GM23338 (cell line): ENCODE results near the gene ASGR1. TPM values are rescaled to one million over a fixed set of nuclear protein-coding genes. Genes with fewer than 3 reads are reported as not detected.

ENCODE experiments used
- ATAC-seq: fragments of 200-7000 bp; cut with Tn5 transposase; 3 replicates; pipeline ENCODE4 v1.9.1; 2020
- DNase-seq: peaks from one replicate; pipeline ENCODE4 v3.0.0-alpha.2; 2015; ENCODE audit warnings: low spot score
- H2AFZ ChIP-seq: fragments of 200-600 bp; sonication (generic); 2 replicates; pipeline ENCODE4 v1.8.0; 2016; ENCODE audit warnings: antibody characterized with exemption, mild to moderate bottlenecking, moderate library complexity
- H3F3A ChIP-seq: fragments of 200-600 bp; sonication (generic); replicated peaks from 2 replicates; pipeline ENCODE4 v1.8.0; 2017; ENCODE audit warnings: antibody characterized with exemption, mixed run types, low read depth
- H3K27ac ChIP-seq: fragments of 200-600 bp; sonication (generic); 2 replicates; pipeline ENCODE4 v1.6.1; 2016; ENCODE audit warnings: low read depth
- H3K27me3 ChIP-seq: fragments of 200-600 bp; sonication (generic); 2 replicates; pipeline ENCODE4 v1.8.0; 2016; ENCODE audit warnings: mild to moderate bottlenecking, mixed run types, moderate library complexity; ENCODE audit not compliant: insufficient read depth
- H3K36me3 ChIP-seq: fragments of 200-600 bp; sonication (generic); 2 replicates; pipeline ENCODE4 v1.8.0; 2016; ENCODE audit warnings: mild to moderate bottlenecking; ENCODE audit not compliant: insufficient read depth
- H3K4me1 ChIP-seq: fragments of 200-600 bp; sonication (generic); 2 replicates; pipeline ENCODE4 v1.8.0; 2016; ENCODE audit warnings: mild to moderate bottlenecking, moderate library complexity; ENCODE audit not compliant: insufficient read depth
- H3K4me2 ChIP-seq: fragments of 200-600 bp; sonication (generic); 2 replicates; pipeline ENCODE4 v1.7.1; 2017; ENCODE audit warnings: mixed run types
- H3K4me3 ChIP-seq: fragments of 200-600 bp; sonication (generic); 2 replicates; pipeline ENCODE4 v1.6.1; 2016; ENCODE audit warnings: mixed run types
- H3K79me2 ChIP-seq: fragments of 200-600 bp; sonication (generic); replicated peaks from 2 replicates; pipeline ENCODE4 v1.8.0; 2017; ENCODE audit warnings: mild to moderate bottlenecking; ENCODE audit not compliant: insufficient read depth
- H3K9me2 ChIP-seq: fragments of 200-600 bp; sonication (generic); 2 replicates; pipeline ENCODE4 v1.8.0; 2017; ENCODE audit not compliant: insufficient read depth
- H4K20me1 ChIP-seq: fragments of 200-600 bp; sonication (generic); replicated peaks from 2 replicates; pipeline ENCODE4 v1.8.0; 2017; ENCODE audit warnings: mild to moderate bottlenecking; ENCODE audit not compliant: insufficient read depth
- H3K27ac Mint-ChIP-seq: 2 replicates; pipeline ENCODE4 v1.8.0; 2020; ENCODE audit warnings: inconsistent platforms, mild to moderate bottlenecking, moderate library complexity, mixed read lengths
- H3K27me3 Mint-ChIP-seq: 3 replicates; pipeline ENCODE4 v1.8.0; 2022; ENCODE audit warnings: low read depth, mild to moderate bottlenecking, moderate library complexity, mixed read lengths, inconsistent platforms; ENCODE audit not compliant: insufficient read depth, poor library complexity
- H3K36me3 Mint-ChIP-seq: 3 replicates; pipeline ENCODE4 v1.8.0; 2021; ENCODE audit warnings: low read depth, mild to moderate bottlenecking, inconsistent platforms, moderate library complexity, mixed read lengths
- H3K4me1 Mint-ChIP-seq: 3 replicates; pipeline ENCODE4 v1.8.0; 2020; ENCODE audit warnings: mild to moderate bottlenecking, inconsistent platforms, mixed read lengths
- H3K4me3 Mint-ChIP-seq: 3 replicates; pipeline ENCODE4 v1.8.0; 2021; ENCODE audit warnings: moderate library complexity, mild to moderate bottlenecking, inconsistent platforms, mixed read lengths
- H3K9me3 Mint-ChIP-seq: 3 replicates; pipeline ENCODE4 v1.8.0; 2020; ENCODE audit warnings: moderate library complexity, mild to moderate bottlenecking, inconsistent platforms, mixed read lengths
- CREB1 ChIP-seq: fragments of 250-450 bp; sonication (Bioruptor Pico); IDR thresholded peaks from 2 replicates; pipeline ENCODE4 v1.5.0; 2020; ENCODE audit warnings: low read depth, mild to moderate bottlenecking, moderate library complexity
- POLR2AphosphoS5 ChIP-seq: IDR thresholded peaks from 2 replicates; pipeline ENCODE4 v1.6.1; 2016; ENCODE audit warnings: antibody characterized with exemption, low read depth
- REST ChIP-seq: IDR thresholded peaks from one replicate; pipeline ENCODE4 v1.6.1; 2018; ENCODE audit warnings: antibody characterized with exemption; ENCODE audit not compliant: unreplicated experiment
- STAT1 ChIP-seq: IDR thresholded peaks from one replicate; pipeline ENCODE4 v1.6.1; 2016; ENCODE audit warnings: antibody characterized with exemption; ENCODE audit not compliant: unreplicated experiment
- polyA plus RNA-seq: library from polyadenylated mRNA; unstranded; fragments of >200 nt; fragmentation: Nextera tagmentation; extraction: Ambion mirVana; gene quantifications from 2 replicates; pipeline ENCODE4 v1.2.1, GENCODE V29; 2016
- total RNA-seq: library from RNA; depleted of rRNA; stranded (reverse); fragments of >200 nt; shearing (Covaris generic); gene quantifications from 2 replicates; pipeline ENCODE4 v1.2.3, GENCODE V29; 2014
- TF ChIP-seq, protein P1 (sequence below), 2 experiments: fragments of 200-600 bp in 1 of 2; sonication (generic) in 1 of 2; conservative IDR thresholded peaks; 2 replicates each; pipeline versions ENCODE4 v1.5.1 to v1.6.1; 2016 to 2017; ENCODE audit warnings: antibody characterized with exemption in 2 of 2, low read depth in 2 of 2, mild to moderate bottlenecking in 2 of 2, moderate library complexity in 1 of 2

Gene ASGR1
- total and polyA plus RNA-seq, 2 experiments from 2014 or later: 8.3 to 9.0 TPM

- DNase-seq: no peak
- no peak overlapping the region for H3K27ac ChIP-seq
- no peak overlapping the region for H3K27ac Mint-ChIP-seq
Observed at GRCh38 chr17:7222093-7222971, 43.2 kb upstream of the ASGR1 start.

DNA sequence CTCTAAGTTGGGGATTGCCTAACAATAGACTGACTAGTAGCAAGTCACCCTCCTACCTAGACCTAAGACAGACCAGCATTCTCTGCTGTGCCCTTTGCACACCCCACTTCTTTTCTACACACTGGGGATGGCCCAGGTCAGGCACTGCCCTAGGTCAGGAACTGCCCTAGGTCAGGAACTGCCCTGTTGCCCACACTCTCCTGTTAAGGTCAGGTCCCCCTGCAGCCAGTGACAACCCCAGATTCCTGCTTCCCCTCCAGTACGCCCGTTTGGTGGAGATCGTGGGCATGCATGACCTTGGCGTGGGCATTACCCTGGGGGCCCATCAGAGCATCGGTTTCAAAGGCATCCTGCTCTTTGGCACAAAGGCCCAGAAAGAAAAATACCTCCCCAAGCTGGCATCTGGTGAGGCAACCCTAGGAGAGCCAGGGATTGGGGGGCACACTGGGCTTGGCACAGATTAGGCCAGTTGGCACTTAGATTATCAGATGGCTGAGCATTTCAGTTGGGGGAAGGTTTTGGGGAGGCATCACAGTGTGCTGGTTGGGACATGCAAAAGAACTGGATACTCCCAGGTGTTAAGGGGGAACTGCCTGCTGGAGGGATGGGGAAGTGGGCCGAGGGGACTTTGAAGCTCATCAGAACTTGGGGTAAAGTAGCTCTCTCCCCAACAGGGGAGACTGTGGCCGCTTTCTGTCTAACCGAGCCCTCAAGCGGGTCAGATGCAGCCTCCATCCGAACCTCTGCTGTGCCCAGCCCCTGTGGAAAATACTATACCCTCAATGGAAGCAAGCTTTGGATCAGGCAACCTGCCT, 42.3 kb upstream of the ASGR1 start:
- peaks cover 33% of the 10 kb centered on the region for H3K4me1 ChIP-seq
- TF ChIP-seq POLR2AphosphoS5 (0 out of 2 replicates have a peak, but pooled peaks have one; percentile 53), REST (no peak)
- H3K9me2 ChIP-seq: no peaks in the 10 kb centered on the region
- peaks cover 48% of the 10 kb centered on the region for H3K27me3 Mint-ChIP-seq
- no peaks in the 10 kb centered on the region; the same call in 1 of the 3 replicates for H3K9me3 Mint-ChIP-seq
- no peak overlapping the region for H3K4me3 ChIP-seq
- peaks cover 55% of the 10 kb centered on the region for H3K36me3 Mint-ChIP-seq
- 0 out of 2 replicates have a peak overlapping the region, but pooled peaks have one; percentile 92 for H3K4me2 ChIP-seq
- no peak overlapping the region for H2AFZ ChIP-seq
- H3K27ac Mint-ChIP-seq: no peak overlapping the region; the same call in 1 of the 2 replicates
- ATAC-seq (no peak), DNase-seq (no peak)
- H3K4me3 Mint-ChIP-seq: peak overlapping the region; percentile 91; the same call in 2 of the 3 replicates
- peaks cover 19% of the 10 kb centered on the region for H3F3A ChIP-seq
- H3K79me2 ChIP-seq: peaks cover 6% of the 10 kb centered on the region
- H3K36me3 ChIP-seq: peaks cover 11% of the 10 kb centered on the region; the same call in 1 of the 2 replicates
- H3K4me1 Mint-ChIP-seq: peaks cover 37% of the 10 kb centered on the region
- H4K20me1 ChIP-seq: peaks cover 27% of the 10 kb centered on the region
- H3K27me3 ChIP-seq: no peaks in the 10 kb centered on the region
- H3K27ac ChIP-seq: no peak overlapping the region

More at GRCh38 chr17:7222093-7222971, 43.2 kb upstream of the ASGR1 start:
- no peaks in the 10 kb centered on the region; the same call in 1 of the 2 replicates for H3K79me2 ChIP-seq
- no peaks in the 10 kb centered on the region for H3K27me3 ChIP-seq
- peaks cover 28% of the 10 kb centered on the region for H3K4me1 ChIP-seq
- Mint-ChIP-seq H3K27me3 (peaks cover 50% of the 10 kb centered on the region), H3K9me3 (no peaks in the 10 kb centered on the region; the same call in 1 of the 3 replicates), H3K4me3 (no peak overlapping the region), H3K4me1 (peaks cover 33% of the 10 kb centered on the region), H3K36me3 (peaks cover 63% of the 10 kb centered on the region)
- H3K4me2 ChIP-seq: no peak overlapping the region
- no peak overlapping the region for H3K4me3 ChIP-seq
- no peak overlapping the region for H2AFZ ChIP-seq
- peaks cover 19% of the 10 kb centered on the region for H3F3A ChIP-seq
- peaks cover 27% of the 10 kb centered on the region for H4K20me1 ChIP-seq
- H3K36me3 ChIP-seq: peaks cover 11% of the 10 kb centered on the region; the same call in 1 of the 2 replicates
- no peaks in the 10 kb centered on the region for H3K9me2 ChIP-seq
- no peak for ATAC-seq
- TF ChIP-seq CREB1 (CRISPR knock-in tag): no peak
- TF ChIP-seq, protein P1, sequence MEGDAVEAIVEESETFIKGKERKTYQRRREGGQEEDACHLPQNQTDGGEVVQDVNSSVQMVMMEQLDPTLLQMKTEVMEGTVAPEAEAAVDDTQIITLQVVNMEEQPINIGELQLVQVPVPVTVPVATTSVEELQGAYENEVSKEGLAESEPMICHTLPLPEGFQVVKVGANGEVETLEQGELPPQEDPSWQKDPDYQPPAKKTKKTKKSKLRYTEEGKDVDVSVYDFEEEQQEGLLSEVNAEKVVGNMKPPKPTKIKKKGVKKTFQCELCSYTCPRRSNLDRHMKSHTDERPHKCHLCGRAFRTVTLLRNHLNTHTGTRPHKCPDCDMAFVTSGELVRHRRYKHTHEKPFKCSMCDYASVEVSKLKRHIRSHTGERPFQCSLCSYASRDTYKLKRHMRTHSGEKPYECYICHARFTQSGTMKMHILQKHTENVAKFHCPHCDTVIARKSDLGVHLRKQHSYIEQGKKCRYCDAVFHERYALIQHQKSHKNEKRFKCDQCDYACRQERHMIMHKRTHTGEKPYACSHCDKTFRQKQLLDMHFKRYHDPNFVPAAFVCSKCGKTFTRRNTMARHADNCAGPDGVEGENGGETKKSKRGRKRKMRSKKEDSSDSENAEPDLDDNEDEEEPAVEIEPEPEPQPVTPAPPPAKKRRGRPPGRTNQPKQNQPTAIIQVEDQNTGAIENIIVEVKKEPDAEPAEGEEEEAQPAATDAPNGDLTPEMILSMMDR (conservative IDR thresholded peaks at IDR 0.05; ENCODE audit: low read depth in 2 of 2): no peak
- 0 out of 2 replicates have a peak, but pooled peaks have one; percentile 18 for TF ChIP-seq POLR2AphosphoS5
- no peak for TF ChIP-seq STAT1
